GM18870 (cell line): ENCODE measurements around the gene MYH8.

ENCODE experiments used
- ATAC-seq: cut with Tn5 transposase; IDR thresholded peaks from one replicate; pipeline ENCODE4 v1.9.1; 2021; ENCODE audit warnings: moderate library complexity; ENCODE audit not compliant: unreplicated experiment

The MYH8 gene

DNA sequence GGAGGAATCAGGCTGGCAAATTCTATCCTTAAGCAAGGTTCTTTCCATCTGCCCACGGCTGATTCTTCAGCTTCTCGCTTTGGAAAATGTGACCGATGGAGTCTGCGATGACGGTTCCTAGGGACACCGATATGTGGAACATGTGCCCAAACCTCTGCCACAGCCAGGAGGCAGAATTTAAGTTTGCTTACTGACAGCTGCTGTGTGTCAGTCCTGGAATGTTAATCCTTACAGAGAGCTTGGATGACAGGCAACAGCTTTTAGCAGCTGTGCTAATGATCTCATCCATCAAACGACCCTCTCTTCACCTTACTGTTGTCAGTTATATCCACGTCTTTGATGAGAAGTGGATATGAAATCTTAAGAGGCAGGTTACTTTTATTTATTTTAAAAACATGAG, 37.6 kb downstream of the MYH8 start:
- ATAC-seq: no peak

DNA sequence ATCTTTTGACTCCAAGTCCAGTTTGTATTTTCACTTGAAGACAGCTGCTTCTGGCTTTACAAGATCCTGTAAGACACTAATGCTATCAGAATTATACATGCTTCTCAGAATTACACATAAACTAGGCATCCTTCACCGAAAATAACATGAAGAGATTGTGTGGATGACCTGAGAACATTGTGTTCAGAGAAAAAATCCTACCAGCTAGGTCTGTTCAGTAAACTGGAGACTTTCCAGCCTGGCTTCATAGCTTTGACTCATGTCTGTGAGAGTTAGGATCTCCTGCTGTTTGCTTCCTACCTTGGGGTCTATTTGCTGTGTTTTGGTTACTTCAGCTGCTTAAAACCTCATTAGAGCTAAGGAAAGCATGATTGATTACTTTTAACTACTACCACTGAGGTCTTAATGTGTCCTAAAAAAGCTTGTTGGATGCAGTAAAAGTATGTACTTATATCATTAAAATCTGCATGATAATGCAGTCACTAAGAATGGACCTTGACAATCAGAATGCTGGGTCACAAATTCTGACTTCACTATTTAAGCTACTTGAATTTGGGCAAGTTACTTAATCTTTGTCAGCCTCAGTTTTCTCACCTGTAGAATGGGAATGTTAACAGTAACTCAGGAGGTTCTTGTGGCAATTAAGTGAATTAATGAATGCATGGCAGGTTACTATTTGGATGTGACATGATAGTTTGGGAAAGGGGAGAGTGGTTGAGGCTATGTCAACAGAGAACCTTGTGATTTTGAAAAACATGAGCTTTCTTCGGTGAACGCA, 40.9 kb downstream of the MYH8 start:
- ATAC-seq: no peak

DNA sequence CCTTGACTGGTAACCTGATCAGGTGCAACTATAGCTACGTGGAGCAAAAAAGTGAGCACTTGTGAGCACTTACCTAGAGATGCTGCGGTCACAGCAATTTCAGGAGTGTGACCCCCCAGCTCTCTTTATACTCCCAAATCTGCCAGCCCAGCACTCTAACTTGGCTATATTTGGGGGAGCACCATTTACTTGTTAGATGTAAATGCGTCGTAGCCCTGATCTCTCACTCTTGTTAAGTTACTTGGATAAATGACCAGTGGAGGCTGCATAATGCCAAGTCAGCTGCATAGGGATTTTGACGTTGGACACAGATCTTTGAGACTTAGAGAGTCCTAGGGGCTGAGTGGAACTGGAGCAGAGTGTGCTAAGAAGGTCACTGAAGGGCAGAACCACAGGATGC, 48.8 kb downstream of the MYH8 start, which contains the start of gene MYH13:
Gene MYH13, minus strand, starts transcription at position 101 of the 400 bp plus-strand sequence. CDS start 8,476 bp downstream, outside the sequence.
- ATAC-seq: no peak

GRCh38 chr17:10370016-10370608, 51.6 kb downstream of the MYH8 start:
- no peak for ATAC-seq

- ATAC-seq: no peak
Measured at GRCh38 chr17:10369239-10369638, 52.5 kb downstream of the MYH8 start.

- ATAC-seq: no peak
Measured at GRCh38 chr17:10368561-10368960, 53.2 kb downstream of the MYH8 start.

GRCh38 chr17:10360578-10360977, 61.2 kb downstream of the MYH8 start:
- ATAC-seq: no peak

DNA sequence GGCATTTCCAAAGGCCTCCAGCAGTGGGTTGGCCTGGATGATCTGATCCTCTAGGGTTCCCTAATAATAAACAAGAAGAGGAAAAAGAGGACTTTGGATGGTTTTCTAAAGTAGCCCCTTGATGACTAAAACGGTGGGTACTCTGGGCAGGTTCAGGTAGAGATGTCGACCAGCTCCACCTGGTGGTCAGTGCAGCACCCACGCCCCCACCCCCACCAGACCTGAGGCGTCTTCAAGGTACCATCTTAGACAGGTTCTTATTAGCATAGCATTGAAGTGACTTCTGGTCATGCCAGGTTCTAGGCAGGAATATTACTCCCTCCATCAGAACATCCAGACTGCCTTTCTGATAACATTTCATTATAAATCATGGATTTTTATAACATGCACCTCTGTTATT, 64.0 kb downstream of the MYH8 start:
- ATAC-seq: no peak

- ATAC-seq: no peak
Measured at GRCh38 chr17:10354651-10355050, 67.1 kb downstream of the MYH8 start.

DNA sequence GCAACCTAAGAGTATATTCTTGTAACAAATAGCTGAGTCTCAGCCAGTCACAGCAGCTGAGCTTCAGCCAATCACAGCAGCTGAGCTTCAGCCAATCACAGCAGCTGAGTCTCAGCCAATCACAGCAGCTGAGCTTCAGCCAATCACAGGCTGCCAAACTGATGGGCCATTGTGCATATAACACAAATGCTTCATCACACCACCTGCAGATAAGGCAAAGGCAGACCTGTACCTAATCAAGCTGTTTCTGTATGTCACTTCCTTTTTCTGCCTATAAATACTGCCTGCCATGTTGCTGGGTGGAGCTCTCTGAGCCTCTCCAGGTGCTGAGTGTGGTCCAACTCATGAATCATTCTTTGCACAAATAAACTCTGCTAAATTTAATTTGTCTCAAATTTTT, 68.9 kb downstream of the MYH8 start:
- ATAC-seq: no peak

DNA sequence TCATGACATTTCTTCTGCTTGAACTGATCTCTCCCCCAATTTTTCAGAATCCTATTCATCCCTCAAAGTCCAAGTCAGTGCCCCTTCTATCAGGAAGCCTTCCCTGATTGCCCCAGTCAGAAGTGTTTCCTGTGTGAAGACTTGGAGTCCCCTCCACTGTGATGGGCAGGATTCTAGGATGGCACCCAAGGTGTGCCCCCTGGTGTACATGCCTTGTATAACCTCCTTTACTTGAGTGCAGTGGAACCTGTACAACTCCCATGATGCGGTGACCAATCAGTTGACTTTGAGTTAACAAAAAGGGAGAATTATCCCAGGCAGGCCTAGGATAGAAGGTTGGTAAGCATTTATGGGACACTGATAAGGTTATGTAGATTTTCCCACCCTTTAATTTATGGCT, 72.3 kb downstream of the MYH8 start:
- no peak for ATAC-seq

- no peak for ATAC-seq
Measured at GRCh38 chr17:10344816-10345215, 76.9 kb downstream of the MYH8 start.
